PC-9 (cell line): ENCODE measurements around the gene REXO4. TPM values are rescaled to one million over a fixed set of nuclear protein-coding genes. Genes with fewer than 3 reads are reported as not detected.
A peak's percentile ranks its signal among the peaks of the same experiment; 100 is the strongest.

Experiments
- BruUV-seq: library from RNA; stranded (reverse); fragments of 400-500 nt; replicated peaks from 2 replicates; lab custom pipeline; 2021; lab: Mats Ljungman, UMichigan
- CTCF ChIA-PET: fragments of 300-600 bp; sonication (Branson Sonifier 250); formaldehyde crosslinking; loops from one replicate; lab custom pipeline; 2022; ENCODE audit warnings: antibody characterized with exemption; lab: Charles Lee
- POLR2A ChIA-PET: fragments of 300-600 bp; sonication (Branson Sonifier 250); formaldehyde crosslinking; loops from one replicate; lab custom pipeline; 2022; ENCODE audit warnings: antibody characterized with exemption; ENCODE audit not compliant: unreplicated experiment; lab: Charles Lee
- DNase-seq, 2 experiments: peaks; one replicate each; pipeline versions ENCODE4 v3.0.0 to v3.0.0-alpha.2; 2015 to 2022; ENCODE audit warnings: mixed read lengths in 1 of 2
- H2AFZ ChIP-seq: fragments of 200-600 bp; sonication (generic); 2 replicates; pipeline ENCODE4 v1.8.1; 2017; ENCODE audit warnings: antibody characterized with exemption
- H3F3A ChIP-seq: fragments of 200-600 bp; sonication (generic); 2 replicates; pipeline ENCODE4 v1.8.1; 2017; ENCODE audit warnings: antibody characterized with exemption, mild to moderate bottlenecking, low read depth; ENCODE audit not compliant: insufficient read depth
- H3K27ac ChIP-seq: fragments of 200-600 bp; sonication (generic); 2 replicates; pipeline ENCODE4 v1.6.1; 2016; ENCODE audit warnings: mixed run types
- H3K27me3 ChIP-seq: fragments of 200-600 bp; sonication (generic); 2 replicates; pipeline ENCODE4 v1.6.1; 2016; ENCODE audit warnings: low read depth, mixed run types; ENCODE audit not compliant: insufficient read depth
- H3K36me3 ChIP-seq: fragments of 200-600 bp; sonication (generic); 2 replicates; pipeline ENCODE4 v1.6.1; 2016; ENCODE audit warnings: low read depth, mixed run types
- H3K4me1 ChIP-seq: fragments of 200-600 bp; sonication (generic); replicated peaks from 2 replicates; pipeline ENCODE4 v1.6.1; 2016; ENCODE audit warnings: mixed run types; ENCODE audit not compliant: insufficient read depth
- H3K4me2 ChIP-seq: fragments of 200-600 bp; sonication (generic); 2 replicates; pipeline ENCODE4 v1.6.1; 2017; ENCODE audit warnings: mixed run types
- H3K4me3 ChIP-seq: fragments of 200-600 bp; sonication (generic); 2 replicates; pipeline ENCODE4 v1.6.1; 2016; ENCODE audit warnings: mixed run types
- H3K79me2 ChIP-seq: fragments of 200-600 bp; sonication (generic); 2 replicates; pipeline ENCODE4 v1.6.1; 2017; ENCODE audit warnings: low read depth, mixed run types
- H3K9me2 ChIP-seq: fragments of 200-600 bp; sonication (generic); 2 replicates; pipeline ENCODE4 v1.8.1; 2017; ENCODE audit warnings: mild to moderate bottlenecking; ENCODE audit not compliant: insufficient read depth
- H3K9me3 ChIP-seq: fragments of 200-600 bp; sonication (generic); 2 replicates; pipeline ENCODE4 v1.8.1; 2016; ENCODE audit warnings: low read depth; ENCODE audit not compliant: insufficient read depth
- H4K20me1 ChIP-seq: fragments of 200-600 bp; sonication (generic); 2 replicates; pipeline ENCODE4 v1.8.1; 2017; ENCODE audit not compliant: insufficient read depth
- CTCF ChIP-seq: fragments of 200-600 bp; sonication (generic); conservative IDR thresholded peaks from 2 replicates; pipeline ENCODE4 v1.6.1; 2017; ENCODE audit warnings: mixed run types, antibody characterized with exemption, mild to moderate bottlenecking, moderate library complexity
- EZH2 ChIP-seq: fragments of 200-600 bp; sonication (generic); IDR thresholded peaks from 2 replicates; pipeline ENCODE4 v1.8.0; 2017; ENCODE audit warnings: antibody characterized with exemption, low read depth
- intact Hi-C: fragments of 100-400 bp; cut with micrococcal nuclease; formaldehyde crosslinking; loops from one replicate; pipeline ENCODE4 v1.10.0; 2022; ENCODE audit not compliant: unreplicated experiment
- total RNA-seq: library from RNA; stranded (reverse); gene quantifications from 2 replicates; pipeline ENCODE4 v1.2.3, GENCODE V29; 2021

REXO4 gene
- total RNA-seq, 1 experiment from 2014 or later: 32.6 TPM

- intact Hi-C loops: no loop called here
- Histone ChIP-seq H3K79me2 (peaks cover 9% of the 10 kb centered on the region; the same call in 1 of the 2 replicates), H3F3A (peaks cover 36% of the 10 kb centered on the region), H2AFZ (no peak overlapping the region), H4K20me1 (peaks cover 65% of the 10 kb centered on the region), H3K4me1 (peaks cover 7% of the 10 kb centered on the region), H3K4me3 (no peak overlapping the region), H3K27ac (no peak overlapping the region), H3K4me2 (no peak overlapping the region), H3K36me3 (peaks cover 37% of the 10 kb centered on the region), H3K9me3 (no peaks in the 10 kb centered on the region), H3K9me2 (no peaks in the 10 kb centered on the region), H3K27me3 (no peaks in the 10 kb centered on the region)
- TF ChIP-seq EZH2 (no peak), CTCF (no peak)
- CTCF ChIA-PET: no interaction called here
- no TSS peak for BruUV-seq
- DNase-seq: no peak
- POLR2A ChIA-PET: no interaction called here
Measured at GRCh38 chr9:133361507-133362092, 56.2 kb downstream of the REXO4 start.

- no TSS peak for BruUV-seq
- no peak for TF ChIP-seq CTCF
- no peak for TF ChIP-seq EZH2
- Histone ChIP-seq H3K36me3 (peaks cover 29% of the 10 kb centered on the region), H3K79me2 (peaks cover 13% of the 10 kb centered on the region), H3K4me2 (no peak overlapping the region), H4K20me1 (peaks cover 56% of the 10 kb centered on the region), H3K27ac (no peak overlapping the region), H3K4me1 (peaks cover 7% of the 10 kb centered on the region), H3F3A (peaks cover 36% of the 10 kb centered on the region), H3K9me2 (no peaks in the 10 kb centered on the region), H3K9me3 (no peaks in the 10 kb centered on the region), H2AFZ (no peak overlapping the region), H3K4me3 (no peak overlapping the region), H3K27me3 (no peaks in the 10 kb centered on the region)
- ChIA-PET CTCF (interaction anchor here (0.7 kb wide), 1 partner anchor 246 kb away, joined by 3 read pairs; no protein-coding TSS in a partner anchor), POLR2A (no interaction called here)
- intact Hi-C loops: no loop called here
- no peak for DNase-seq
Measured at GRCh38 chr9:133360400-133361393, 57.1 kb downstream of the REXO4 start.

GRCh38 chr9:133359399-133360175 is 58.2 kb downstream of the REXO4 start:
- H3K27me3 ChIP-seq: no peaks in the 10 kb centered on the region
- no peak overlapping the region for H3K4me3 ChIP-seq
- H3K9me2 ChIP-seq: no peaks in the 10 kb centered on the region
- H3K36me3 ChIP-seq: peaks cover 21% of the 10 kb centered on the region
- H3K4me2 ChIP-seq: no peak overlapping the region
- peaks cover 41% of the 10 kb centered on the region for H3F3A ChIP-seq
- no peaks in the 10 kb centered on the region for H3K9me3 ChIP-seq
- H3K4me1 ChIP-seq: peaks cover 16% of the 10 kb centered on the region
- intact Hi-C loops: loop anchor here (5.0 kb wide), 1 partner anchor 128 kb away; no protein-coding TSS in a partner anchor
- BruUV-seq: no TSS peak
- H3K27ac ChIP-seq: no peak overlapping the region
- H4K20me1 ChIP-seq: peaks cover 46% of the 10 kb centered on the region
- ChIA-PET CTCF (no interaction called here), POLR2A (no interaction called here)
- DNase-seq: no peak
- TF ChIP-seq EZH2: no peak
- TF ChIP-seq CTCF: peak; percentile 41; the same call in 1 of the 2 replicates
- peaks cover 24% of the 10 kb centered on the region for H3K79me2 ChIP-seq
- H2AFZ ChIP-seq: no peak overlapping the region
